ENCODE data around the gene UBE2G1. TPM values are rescaled to one million over a fixed set of nuclear protein-coding genes. Genes with fewer than 3 reads are reported as not detected.

The UBE2G1 gene
- total RNA-seq, 4 donors from 2014 or later = 52.5 to 88.2 (median 73.5) TPM

DNA sequence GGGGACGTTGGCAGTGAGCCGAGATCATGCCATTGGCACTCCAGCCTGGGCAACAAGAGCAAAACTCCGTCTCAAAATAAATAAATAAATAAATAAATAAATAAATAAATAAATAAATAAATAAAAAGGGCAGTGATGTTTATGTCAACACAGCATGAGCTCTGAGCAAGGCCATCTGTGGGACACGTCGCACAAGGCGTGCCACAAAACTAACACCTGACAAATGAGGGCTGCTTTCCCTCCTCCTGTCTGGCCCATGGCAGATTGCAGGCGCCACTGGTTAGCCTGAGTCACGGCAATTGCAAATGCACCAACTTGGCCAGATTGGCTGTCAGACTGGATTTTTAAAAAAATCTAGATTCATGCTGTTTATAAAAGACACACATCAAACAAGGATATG lies 41.4 kb upstream of the UBE2G1 start:
- Histone ChIP-seq H3K27me3 (no peaks in the 10 kb centered on the region), H3K36me3 (no peaks in the 10 kb centered on the region), H3K9me3 (no peaks in the 10 kb centered on the region), H3K4me3 (no peak overlapping the region), H3K27ac (peak overlapping the region in 3 of 4 donors; percentile 19 to 62 (median 55)), H3K4me1 (peaks cover 0 to 14% (median 5%) of the 10 kb centered on the region in 3 donors)
- no peak for TF ChIP-seq POLR2A (IDR thresholded peaks at IDR 0.05)
- TF ChIP-seq, protein P1, sequence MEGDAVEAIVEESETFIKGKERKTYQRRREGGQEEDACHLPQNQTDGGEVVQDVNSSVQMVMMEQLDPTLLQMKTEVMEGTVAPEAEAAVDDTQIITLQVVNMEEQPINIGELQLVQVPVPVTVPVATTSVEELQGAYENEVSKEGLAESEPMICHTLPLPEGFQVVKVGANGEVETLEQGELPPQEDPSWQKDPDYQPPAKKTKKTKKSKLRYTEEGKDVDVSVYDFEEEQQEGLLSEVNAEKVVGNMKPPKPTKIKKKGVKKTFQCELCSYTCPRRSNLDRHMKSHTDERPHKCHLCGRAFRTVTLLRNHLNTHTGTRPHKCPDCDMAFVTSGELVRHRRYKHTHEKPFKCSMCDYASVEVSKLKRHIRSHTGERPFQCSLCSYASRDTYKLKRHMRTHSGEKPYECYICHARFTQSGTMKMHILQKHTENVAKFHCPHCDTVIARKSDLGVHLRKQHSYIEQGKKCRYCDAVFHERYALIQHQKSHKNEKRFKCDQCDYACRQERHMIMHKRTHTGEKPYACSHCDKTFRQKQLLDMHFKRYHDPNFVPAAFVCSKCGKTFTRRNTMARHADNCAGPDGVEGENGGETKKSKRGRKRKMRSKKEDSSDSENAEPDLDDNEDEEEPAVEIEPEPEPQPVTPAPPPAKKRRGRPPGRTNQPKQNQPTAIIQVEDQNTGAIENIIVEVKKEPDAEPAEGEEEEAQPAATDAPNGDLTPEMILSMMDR (IDR thresholded peaks at IDR 0.05) = peak in 3 of 6 experiments; percentile 19 to 48 (median 47)
- no peak for DNase-seq
- intact Hi-C loops (cut with DNase I) = no loop called here
- WGBS, 2 donors = 31 to 73% methylated on average over 8 of the region's 8 CpGs

DNA sequence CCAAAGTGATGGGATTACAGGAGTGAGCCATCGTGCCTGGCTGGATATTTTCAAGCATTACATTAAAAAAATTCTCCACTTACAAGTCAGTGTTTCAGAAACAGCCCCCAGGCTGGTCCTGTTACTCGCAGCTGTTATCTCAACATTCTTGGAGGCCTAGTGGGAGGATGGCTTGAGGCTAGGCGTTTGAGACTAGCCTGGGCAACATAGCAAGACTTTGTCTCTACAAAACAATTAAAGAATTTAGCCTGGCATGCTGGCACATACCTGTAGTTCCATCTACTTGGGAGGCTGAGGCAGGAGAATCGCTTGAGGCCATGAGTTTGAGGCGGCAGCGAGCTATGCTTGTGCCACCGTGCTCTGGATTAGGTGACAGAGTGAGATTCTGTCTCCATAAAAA lies 40.7 kb upstream of the UBE2G1 start:
- peak overlapping the region in 2 of 4 donors; percentile 55 to 62 for H3K27ac ChIP-seq
- WGBS, 2 donors = 33 to 74% methylated on average over 5 to 7 of the region's 7 CpGs

DNA sequence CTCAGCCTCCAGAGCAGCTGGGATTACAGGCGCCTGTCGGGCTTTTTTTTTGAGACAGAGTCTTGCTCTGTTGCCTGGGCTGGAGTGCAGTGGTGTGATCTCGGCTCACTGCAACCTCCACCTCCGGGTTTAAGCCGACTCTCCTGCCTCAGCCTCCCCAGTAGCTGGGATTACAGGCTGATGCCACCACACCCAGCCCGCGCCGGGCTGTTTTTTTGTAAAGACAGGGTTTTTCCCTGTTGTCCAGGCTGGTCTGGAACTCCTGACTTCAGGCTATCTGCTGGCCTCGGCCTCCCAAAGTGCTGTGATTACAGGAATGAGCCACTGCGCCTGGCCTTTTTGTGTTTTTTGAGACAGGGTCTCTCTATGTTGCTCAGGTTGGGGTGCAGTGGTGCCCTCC lies 39.9 kb upstream of the UBE2G1 start:
- intact Hi-C loops (cut with DNase I) = no loop called here
- 84 to 97% methylated on average over 9 to 10 of the region's 10 CpGs for WGBS, 2 donors
- TF ChIP-seq POLR2A (IDR thresholded peaks at IDR 0.05) = no peak

More for the DNA sequence above, 40.7 kb upstream of the UBE2G1 start:
- intact Hi-C loops (cut with DNase I) = no loop called here
- no peaks in the 10 kb centered on the region for H3K27me3 ChIP-seq
- no peak for TF ChIP-seq POLR2A (IDR thresholded peaks at IDR 0.05)
- TF ChIP-seq, protein P1 (IDR thresholded peaks at IDR 0.05) = no peak
- H3K4me1 ChIP-seq = peaks cover 0 to 12% (median 4%) of the 10 kb centered on the region in 3 donors
- no peaks in the 10 kb centered on the region for H3K36me3 ChIP-seq
- no peak for DNase-seq
- no peaks in the 10 kb centered on the region for H3K9me3 ChIP-seq
- H3K4me3 ChIP-seq = no peak overlapping the region

DNA sequence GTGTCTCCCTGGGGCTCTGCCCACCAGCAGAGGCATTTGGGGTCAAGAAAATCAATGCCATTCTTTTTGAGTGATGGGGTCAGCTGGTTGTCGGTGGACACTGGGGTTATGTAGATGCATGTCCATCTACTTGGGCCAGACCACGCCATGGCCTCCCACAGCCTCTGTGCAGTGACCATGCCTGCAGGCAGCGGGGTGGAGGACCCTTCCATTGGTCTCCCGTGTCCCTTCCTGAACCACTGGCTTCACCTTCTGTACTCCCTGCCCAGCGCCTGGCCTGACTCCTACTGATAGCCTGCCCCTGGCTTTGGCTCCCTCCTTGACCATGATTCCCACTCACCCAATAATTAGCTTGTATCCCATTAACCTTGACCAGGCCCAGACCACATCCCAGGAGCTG lies 39.2 kb upstream of the UBE2G1 start:
- WGBS, 2 donors = 91 to 97% methylated on average over 5 of the region's 5 CpGs
- TF ChIP-seq, protein P1 (IDR thresholded peaks at IDR 0.05) = no peak
- TF ChIP-seq POLR2A (IDR thresholded peaks at IDR 0.05) = no peak

More for the DNA sequence above, 39.9 kb upstream of the UBE2G1 start:
- Histone ChIP-seq H3K27me3 (no peaks in the 10 kb centered on the region), H3K9me3 (no peaks in the 10 kb centered on the region), H3K36me3 (no peaks in the 10 kb centered on the region), H3K4me3 (no peak overlapping the region), H3K27ac (no peak overlapping the region), H3K4me1 (peaks cover 0 to 12% (median 4%) of the 10 kb centered on the region in 3 donors)
- no peak for DNase-seq

DNA sequence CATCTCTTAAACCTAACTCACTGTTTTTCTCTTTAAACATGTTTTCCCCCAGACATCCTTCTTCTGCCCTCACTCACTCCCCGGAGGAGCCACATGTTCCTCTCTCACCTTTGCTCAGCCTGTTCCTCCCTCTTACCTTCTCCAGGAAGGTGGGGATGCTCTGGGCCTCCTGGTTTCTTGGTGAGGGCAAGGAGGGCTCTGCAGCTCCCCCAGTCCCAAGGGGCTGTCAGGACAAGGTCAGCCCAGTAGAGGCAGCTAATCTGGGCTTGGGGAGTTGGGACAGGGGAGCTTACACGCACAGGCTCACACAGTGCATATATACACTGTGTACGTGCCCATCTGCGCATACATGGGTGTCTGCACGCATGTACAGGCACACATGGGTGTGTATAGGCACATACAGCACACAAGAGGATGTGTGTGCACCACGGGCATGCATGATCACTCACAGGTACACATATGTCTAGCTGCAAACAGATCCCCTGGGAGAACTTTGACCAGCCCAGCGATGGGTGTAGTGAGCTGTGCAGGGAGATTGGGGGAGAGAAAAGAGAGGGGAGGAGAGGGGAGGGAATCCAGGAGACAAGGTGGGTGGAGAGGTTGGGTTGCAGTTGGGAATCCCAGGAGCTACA lies 38.7 kb upstream of the UBE2G1 start:
- no peaks in the 10 kb centered on the region for H3K9me3 ChIP-seq
- no peak overlapping the region for H3K27ac ChIP-seq
- WGBS, 2 donors = 72 to 73% methylated on average over 4 to 7 of the region's 7 CpGs
- H3K36me3 ChIP-seq = no peaks in the 10 kb centered on the region
- no peak overlapping the region for H3K4me3 ChIP-seq
- H3K27me3 ChIP-seq = no peaks in the 10 kb centered on the region
- H3K4me1 ChIP-seq = peaks cover 0 to 12% (median 4%) of the 10 kb centered on the region in 3 donors
- DNase-seq = no peak
- TF ChIP-seq POLR2A (IDR thresholded peaks at IDR 0.05) = no peak
- TF ChIP-seq, protein P1 (IDR thresholded peaks at IDR 0.05) = no peak
- intact Hi-C loops (cut with DNase I) = no loop called here

More for the DNA sequence above, 39.2 kb upstream of the UBE2G1 start:
- no peak overlapping the region for H3K27ac ChIP-seq
- DNase-seq = no peak
- H3K9me3 ChIP-seq = no peaks in the 10 kb centered on the region
- no peaks in the 10 kb centered on the region for H3K36me3 ChIP-seq
- intact Hi-C loops (cut with DNase I) = no loop called here
- H3K4me3 ChIP-seq = no peak overlapping the region
- peaks cover 0 to 12% (median 4%) of the 10 kb centered on the region in 3 donors for H3K4me1 ChIP-seq
- H3K27me3 ChIP-seq = no peaks in the 10 kb centered on the region

Data from esophagus squamous epithelium (tissue), 5 donors.